SK-N-SH treated with all-trans-retinoic acid at 6 μM for 48 hours (cell line): ENCODE measurements around the gene TACR2.

Experiments
- ATAC-seq: fragments of 200-7000 bp; cut with Tn5 transposase; 3 replicates; pipeline ENCODE4 v1.9.1; 2020; ENCODE audit warnings: mild to moderate bottlenecking, moderate library complexity
- ARNTL ChIP-seq: fragments of 450-650 bp; formaldehyde crosslinking; IDR thresholded peaks from 2 replicates; pipeline ENCODE4 v1.5.0; 2020; ENCODE audit warnings: low read depth, mild to moderate bottlenecking, moderate library complexity, borderline replicate concordance
- BACH2 ChIP-seq: fragments of 250-450 bp; sonication (Bioruptor Pico); IDR thresholded peaks from 2 replicates; pipeline ENCODE4 v1.9.0; 2021; ENCODE audit warnings: mild to moderate bottlenecking, borderline replicate concordance
- CSDC2 ChIP-seq: fragments of 250-450 bp; sonication (Bioruptor Pico); IDR thresholded peaks from 2 replicates; pipeline ENCODE4 v1.5.0; 2020; ENCODE audit warnings: mild to moderate bottlenecking, moderate library complexity
- ESRRG ChIP-seq: fragments of 250-450 bp; sonication (Bioruptor Pico); IDR thresholded peaks from 2 replicates; pipeline ENCODE4 v1.6.1; 2021; ENCODE audit warnings: mild to moderate bottlenecking
- GLIS3 ChIP-seq: fragments of 250-450 bp; sonication (Bioruptor Pico); IDR thresholded peaks from 2 replicates; pipeline ENCODE4 v1.5.0; 2020; ENCODE audit warnings: mild to moderate bottlenecking, moderate library complexity
- ISL1 ChIP-seq: fragments of 250-450 bp; sonication (Bioruptor Pico); IDR thresholded peaks from 2 replicates; pipeline ENCODE4 v2.1.2; 2022; ENCODE audit warnings: mild to moderate bottlenecking, moderate library complexity
- OSR1 ChIP-seq: fragments of 250-450 bp; sonication (Bioruptor Pico); IDR thresholded peaks from 2 replicates; pipeline ENCODE4 v1.8.0; 2022; ENCODE audit warnings: moderate library complexity, mild to moderate bottlenecking, inconsistent platforms
- PPARA ChIP-seq: fragments of 250-450 bp; sonication (Bioruptor Pico); IDR thresholded peaks from 2 replicates; pipeline ENCODE4 v1.5.0; 2020; ENCODE audit warnings: mild to moderate bottlenecking, borderline replicate concordance
- RARB ChIP-seq: fragments of 250-450 bp; sonication (Bioruptor Pico); IDR thresholded peaks from 2 replicates; pipeline ENCODE4 v1.8.0; 2021; ENCODE audit warnings: mild to moderate bottlenecking, moderate library complexity
- SNAI2 ChIP-seq: fragments of 250-450 bp; sonication (Bioruptor Pico); IDR thresholded peaks from 2 replicates; pipeline ENCODE4 v1.5.0; 2020; ENCODE audit warnings: mild to moderate bottlenecking, moderate library complexity
- TCF4 ChIP-seq: fragments of 250-450 bp; sonication (Bioruptor Pico); IDR thresholded peaks from 2 replicates; pipeline ENCODE4 v1.8.0; 2021; ENCODE audit warnings: mild to moderate bottlenecking, moderate library complexity, borderline replicate concordance
- TOX ChIP-seq: fragments of 250-450 bp; sonication (Bioruptor Pico); IDR thresholded peaks from 2 replicates; pipeline ENCODE4 v1.8.0; 2021; ENCODE audit warnings: mild to moderate bottlenecking, moderate library complexity, borderline replicate concordance
- ZC3H10 ChIP-seq: fragments of 250-450 bp; sonication (Bioruptor Pico); IDR thresholded peaks from 2 replicates; pipeline ENCODE4 v1.5.1; 2021; ENCODE audit warnings: mild to moderate bottlenecking, moderate library complexity
- ZFP30 ChIP-seq: fragments of 450-650 bp; formaldehyde crosslinking; IDR thresholded peaks from 2 replicates; pipeline ENCODE4 v1.5.0; 2022; ENCODE audit warnings: mild to moderate bottlenecking, moderate library complexity
- ZNF565 ChIP-seq: fragments of 450-650 bp; formaldehyde crosslinking; conservative IDR thresholded peaks from 2 replicates; pipeline ENCODE4 v1.5.0; 2020; ENCODE audit warnings: low read depth, mild to moderate bottlenecking, moderate library complexity
- ZNF70 ChIP-seq: fragments of 450-650 bp; formaldehyde crosslinking; IDR thresholded peaks from 2 replicates; pipeline ENCODE4 v1.5.0; 2020; ENCODE audit warnings: mild to moderate bottlenecking, moderate library complexity
- ZNF8 ChIP-seq: fragments of 450-650 bp; formaldehyde crosslinking; IDR thresholded peaks from 2 replicates; pipeline ENCODE4 v1.5.0; 2020; ENCODE audit warnings: mild to moderate bottlenecking, moderate library complexity
- TF ChIP-seq, protein P1 (sequence below): fragments of 250-450 bp; sonication (Bioruptor Pico); IDR thresholded peaks from 2 replicates; pipeline ENCODE4 v1.8.0; 2020; ENCODE audit warnings: mild to moderate bottlenecking, moderate library complexity, borderline replicate concordance
- TF ChIP-seq, protein P2 (sequence below): fragments of 250-450 bp; sonication (Bioruptor Pico); IDR thresholded peaks from 2 replicates; pipeline ENCODE4 v1.5.0; 2020; ENCODE audit warnings: mild to moderate bottlenecking, moderate library complexity
- TF ChIP-seq, protein P3 (sequence below): fragments of 250-450 bp; sonication (Bioruptor Pico); IDR thresholded peaks from 2 replicates; pipeline ENCODE4 v1.5.1; 2021; ENCODE audit warnings: mild to moderate bottlenecking, moderate library complexity
- TF ChIP-seq, protein P4 (sequence below): fragments of 250-450 bp; sonication (Bioruptor Pico); IDR thresholded peaks from 2 replicates; pipeline ENCODE4 v1.8.0; 2021; ENCODE audit warnings: low read depth, mild to moderate bottlenecking, moderate library complexity, borderline replicate concordance

The TACR2 gene

DNA sequence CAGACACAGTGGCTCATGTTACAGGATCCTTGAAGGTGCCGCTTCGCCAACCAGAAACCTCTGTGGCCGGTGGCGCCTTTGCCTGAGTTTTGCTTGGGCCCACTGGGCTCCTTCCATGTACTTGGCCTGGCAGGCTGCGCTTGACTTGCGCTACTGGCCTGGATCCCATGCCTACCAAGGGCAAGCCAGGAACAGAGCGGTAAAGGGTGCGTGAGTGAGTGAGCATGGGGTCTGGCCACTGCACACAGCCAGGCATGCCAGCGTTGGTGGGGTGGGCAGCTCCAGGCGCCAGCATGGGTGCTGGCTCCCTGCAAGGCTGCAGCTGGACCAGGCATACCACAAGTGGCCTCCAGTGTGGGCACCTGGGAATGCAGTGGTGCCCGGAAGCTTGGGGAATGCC lies 18.2 kb upstream of the TACR2 start:
- TF ChIP-seq TOX (CRISPR knock-in tag) (no peak), CSDC2 (no peak), TCF4 (no peak), ZC3H10 (CRISPR knock-in tag) (no peak), OSR1 (no peak), GLIS3 (CRISPR knock-in tag) (no peak), ZNF565 (no peak), RARB (no peak), ESRRG (CRISPR knock-in tag) (no peak), ZNF8 (CRISPR knock-in tag) (no peak), ARNTL (CRISPR knock-in tag) (no peak), ZFP30 (CRISPR knock-in tag) (no peak), ZNF70 (no peak)
- TF ChIP-seq, protein P1, sequence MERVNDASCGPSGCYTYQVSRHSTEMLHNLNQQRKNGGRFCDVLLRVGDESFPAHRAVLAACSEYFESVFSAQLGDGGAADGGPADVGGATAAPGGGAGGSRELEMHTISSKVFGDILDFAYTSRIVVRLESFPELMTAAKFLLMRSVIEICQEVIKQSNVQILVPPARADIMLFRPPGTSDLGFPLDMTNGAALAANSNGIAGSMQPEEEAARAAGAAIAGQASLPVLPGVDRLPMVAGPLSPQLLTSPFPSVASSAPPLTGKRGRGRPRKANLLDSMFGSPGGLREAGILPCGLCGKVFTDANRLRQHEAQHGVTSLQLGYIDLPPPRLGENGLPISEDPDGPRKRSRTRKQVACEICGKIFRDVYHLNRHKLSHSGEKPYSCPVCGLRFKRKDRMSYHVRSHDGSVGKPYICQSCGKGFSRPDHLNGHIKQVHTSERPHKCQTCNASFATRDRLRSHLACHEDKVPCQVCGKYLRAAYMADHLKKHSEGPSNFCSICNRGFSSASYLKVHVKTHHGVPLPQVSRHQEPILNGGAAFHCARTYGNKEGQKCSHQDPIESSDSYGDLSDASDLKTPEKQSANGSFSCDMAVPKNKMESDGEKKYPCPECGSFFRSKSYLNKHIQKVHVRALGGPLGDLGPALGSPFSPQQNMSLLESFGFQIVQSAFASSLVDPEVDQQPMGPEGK, result no peak
- TF ChIP-seq, protein P2, sequence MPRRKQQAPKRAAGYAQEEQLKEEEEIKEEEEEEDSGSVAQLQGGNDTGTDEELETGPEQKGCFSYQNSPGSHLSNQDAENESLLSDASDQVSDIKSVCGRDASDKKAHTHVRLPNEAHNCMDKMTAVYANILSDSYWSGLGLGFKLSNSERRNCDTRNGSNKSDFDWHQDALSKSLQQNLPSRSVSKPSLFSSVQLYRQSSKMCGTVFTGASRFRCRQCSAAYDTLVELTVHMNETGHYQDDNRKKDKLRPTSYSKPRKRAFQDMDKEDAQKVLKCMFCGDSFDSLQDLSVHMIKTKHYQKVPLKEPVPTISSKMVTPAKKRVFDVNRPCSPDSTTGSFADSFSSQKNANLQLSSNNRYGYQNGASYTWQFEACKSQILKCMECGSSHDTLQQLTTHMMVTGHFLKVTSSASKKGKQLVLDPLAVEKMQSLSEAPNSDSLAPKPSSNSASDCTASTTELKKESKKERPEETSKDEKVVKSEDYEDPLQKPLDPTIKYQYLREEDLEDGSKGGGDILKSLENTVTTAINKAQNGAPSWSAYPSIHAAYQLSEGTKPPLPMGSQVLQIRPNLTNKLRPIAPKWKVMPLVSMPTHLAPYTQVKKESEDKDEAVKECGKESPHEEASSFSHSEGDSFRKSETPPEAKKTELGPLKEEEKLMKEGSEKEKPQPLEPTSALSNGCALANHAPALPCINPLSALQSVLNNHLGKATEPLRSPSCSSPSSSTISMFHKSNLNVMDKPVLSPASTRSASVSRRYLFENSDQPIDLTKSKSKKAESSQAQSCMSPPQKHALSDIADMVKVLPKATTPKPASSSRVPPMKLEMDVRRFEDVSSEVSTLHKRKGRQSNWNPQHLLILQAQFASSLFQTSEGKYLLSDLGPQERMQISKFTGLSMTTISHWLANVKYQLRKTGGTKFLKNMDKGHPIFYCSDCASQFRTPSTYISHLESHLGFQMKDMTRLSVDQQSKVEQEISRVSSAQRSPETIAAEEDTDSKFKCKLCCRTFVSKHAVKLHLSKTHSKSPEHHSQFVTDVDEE (CRISPR knock-in tag), result no peak
- TF ChIP-seq, protein P3, sequence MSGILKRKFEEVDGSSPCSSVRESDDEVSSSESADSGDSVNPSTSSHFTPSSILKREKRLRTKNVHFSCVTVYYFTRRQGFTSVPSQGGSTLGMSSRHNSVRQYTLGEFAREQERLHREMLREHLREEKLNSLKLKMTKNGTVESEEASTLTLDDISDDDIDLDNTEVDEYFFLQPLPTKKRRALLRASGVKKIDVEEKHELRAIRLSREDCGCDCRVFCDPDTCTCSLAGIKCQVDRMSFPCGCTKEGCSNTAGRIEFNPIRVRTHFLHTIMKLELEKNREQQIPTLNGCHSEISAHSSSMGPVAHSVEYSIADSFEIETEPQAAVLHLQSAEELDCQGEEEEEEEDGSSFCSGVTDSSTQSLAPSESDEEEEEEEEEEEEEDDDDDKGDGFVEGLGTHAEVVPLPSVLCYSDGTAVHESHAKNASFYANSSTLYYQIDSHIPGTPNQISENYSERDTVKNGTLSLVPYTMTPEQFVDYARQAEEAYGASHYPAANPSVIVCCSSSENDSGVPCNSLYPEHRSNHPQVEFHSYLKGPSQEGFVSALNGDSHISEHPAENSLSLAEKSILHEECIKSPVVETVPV (CRISPR knock-in tag), result no peak
- ATAC-seq, result no peak

DNA sequence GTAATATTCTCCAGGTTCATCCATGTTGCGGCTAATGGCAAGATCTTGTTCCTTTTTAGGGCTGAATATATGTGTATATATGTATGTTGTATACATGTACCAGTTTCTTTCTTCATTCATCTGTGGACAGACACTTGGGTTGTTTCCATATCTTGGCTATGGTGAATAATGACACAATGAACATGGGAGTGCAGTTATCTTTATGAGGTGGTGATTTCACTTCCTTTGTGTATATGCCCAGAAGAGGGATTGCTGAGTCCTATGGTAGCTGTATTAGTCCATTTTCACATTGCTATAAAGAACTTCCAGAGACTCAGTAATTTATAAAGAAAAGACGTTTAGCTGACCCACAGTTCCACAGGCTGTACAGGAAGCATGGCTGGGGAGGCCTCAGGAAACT lies 17.5 kb upstream of the TACR2 start:
- TF ChIP-seq, protein P1, result no peak
- TF ChIP-seq, protein P2 (CRISPR knock-in tag), result no peak
- TF ChIP-seq ZNF70, result no peak
- ATAC-seq, result no peak

DNA sequence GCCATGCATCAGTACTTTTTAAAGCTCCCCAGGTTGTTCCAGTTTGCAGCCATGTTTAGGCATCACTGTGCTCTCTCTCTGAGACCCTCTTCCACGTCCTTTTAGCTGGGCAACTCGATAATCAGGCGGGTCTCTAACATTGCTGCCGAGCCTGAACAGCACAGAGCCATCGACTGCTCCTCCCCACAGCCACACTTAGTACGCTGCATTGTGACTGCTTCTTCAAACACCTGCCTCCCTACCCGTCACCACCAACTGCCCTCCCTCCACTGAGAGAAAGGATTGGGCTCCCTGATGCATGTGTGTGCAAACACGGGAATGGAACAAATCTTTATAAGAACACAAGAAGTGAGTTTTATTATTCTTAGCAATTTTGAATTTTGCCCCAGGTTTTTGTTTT lies 11.4 kb upstream of the TACR2 start:
- ATAC-seq, result no peak
- TF ChIP-seq BACH2 (CRISPR knock-in tag), result no peak
- TF ChIP-seq PPARA (CRISPR knock-in tag), result no peak
- no peak for TF ChIP-seq TOX (CRISPR knock-in tag)
- no peak for TF ChIP-seq CSDC2
- TF ChIP-seq ZFP30 (CRISPR knock-in tag), result no peak
- TF ChIP-seq OSR1, result no peak
- no peak for TF ChIP-seq SNAI2
- TF ChIP-seq ZNF8 (CRISPR knock-in tag), result no peak
- no peak for TF ChIP-seq TCF4
- TF ChIP-seq, protein P4, sequence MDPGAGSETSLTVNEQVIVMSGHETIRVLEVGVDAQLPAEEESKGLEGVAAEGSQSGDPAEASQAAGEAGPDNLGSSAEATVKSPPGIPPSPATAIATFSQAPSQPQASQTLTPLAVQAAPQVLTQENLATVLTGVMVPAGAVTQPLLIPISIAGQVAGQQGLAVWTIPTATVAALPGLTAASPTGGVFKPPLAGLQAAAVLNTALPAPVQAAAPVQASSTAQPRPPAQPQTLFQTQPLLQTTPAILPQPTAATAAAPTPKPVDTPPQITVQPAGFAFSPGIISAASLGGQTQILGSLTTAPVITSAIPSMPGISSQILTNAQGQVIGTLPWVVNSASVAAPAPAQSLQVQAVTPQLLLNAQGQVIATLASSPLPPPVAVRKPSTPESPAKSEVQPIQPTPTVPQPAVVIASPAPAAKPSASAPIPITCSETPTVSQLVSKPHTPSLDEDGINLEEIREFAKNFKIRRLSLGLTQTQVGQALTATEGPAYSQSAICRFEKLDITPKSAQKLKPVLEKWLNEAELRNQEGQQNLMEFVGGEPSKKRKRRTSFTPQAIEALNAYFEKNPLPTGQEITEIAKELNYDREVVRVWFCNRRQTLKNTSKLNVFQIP (CRISPR knock-in tag), result no peak
- no peak for TF ChIP-seq ISL1 (CRISPR knock-in tag)
- TF ChIP-seq ZNF70, result no peak
- no peak for TF ChIP-seq ZC3H10 (CRISPR knock-in tag)
- no peak for TF ChIP-seq ZNF565
- TF ChIP-seq, protein P2 (CRISPR knock-in tag), result no peak
- no peak for TF ChIP-seq ARNTL (CRISPR knock-in tag)
